Endothelial cell of umbilical vein (primary cell): Measurements from ENCODE around the gene RAMACL. TPM values are rescaled to one million over a fixed set of nuclear protein-coding genes. Genes with fewer than 3 reads are reported as not detected.

Experiments
- BruUV-seq: library from RNA; stranded (reverse); fragments of 400-500 nt; replicated peaks from 2 replicates; lab custom pipeline; 2021; lab: Mats Ljungman, UMichigan
- CTCF ChIA-PET: fragments of 300-600, 350-600 bp; sonication (Branson Sonifier 250); formaldehyde crosslinking; loops from one replicate; lab custom pipeline; 2021; ENCODE audit warnings: antibody characterized with exemption, inconsistent platforms; lab: Charles Lee
- POLR2A ChIA-PET: fragments of 300-600, 350-600 bp; sonication (Branson Sonifier 250); formaldehyde crosslinking; loops from one replicate; lab custom pipeline; 2021; ENCODE audit warnings: antibody characterized with exemption, inconsistent platforms; lab: Charles Lee
- DNase-seq: peaks from one replicate; pipeline ENCODE4 v3.0.0-alpha.2; 2011; ENCODE audit warnings: low read depth, low spot score
- FAIRE-seq: peaks from 2 replicates; lab custom pipeline; 2011; peaks lifted over from hg19 to GRCh38; lab: Jason Lieb, UNC
- H2AFZ ChIP-seq: 2 replicates; pipeline ENCODE4 v1.6.0; 2012; ENCODE audit warnings: low read depth, low read length, control low read depth, inconsistent platforms
- H3K27ac ChIP-seq: 2 replicates; pipeline ENCODE4 v1.5.1; 2011; ENCODE audit warnings: low read depth, mild to moderate bottlenecking, control low read depth, low read length, moderate library complexity; ENCODE audit not compliant: insufficient read depth
- H3K27me3 ChIP-seq, 2 experiments: 2 replicates each; pipeline versions ENCODE4 v1.6.0 to v1.6.1; 2011; ENCODE audit warnings: low read length in 2 of 2, mixed read lengths in 1 of 2; ENCODE audit not compliant: control insufficient read depth in 2 of 2, insufficient read depth in 2 of 2
- H3K36me3 ChIP-seq, 2 experiments: 2 replicates in 1 of 2; 3 replicates in 1 of 2; pipeline ENCODE4 v1.5.1; 2011; ENCODE audit warnings: low read length in 2 of 2, mild to moderate bottlenecking in 1 of 2, moderate library complexity in 1 of 2; ENCODE audit not compliant: control insufficient read depth in 2 of 2, insufficient read depth in 2 of 2; ENCODE audit errors: extremely low read depth in 1 of 2
- H3K4me1 ChIP-seq: 3 replicates; pipeline ENCODE4 v1.5.1; 2011; ENCODE audit warnings: mild to moderate bottlenecking, low read length; ENCODE audit not compliant: control insufficient read depth, insufficient read depth; ENCODE audit errors: extremely low read depth
- H3K4me2 ChIP-seq: 2 replicates; pipeline ENCODE4 v1.6.1; 2011; ENCODE audit warnings: low read length, control low read depth, mixed read lengths; ENCODE audit not compliant: insufficient read depth
- H3K4me3 ChIP-seq, 3 experiments: fragments of 200-600 bp in 1 of 3; sonication (generic), shearing (Covaris generic) in 1 of 3; replicated peaks in 1 of 3; 2 replicates each; pipeline ENCODE4 v1.5.1; 2011 to 2016; ENCODE audit warnings: control low read depth in 3 of 3, low read length in 3 of 3, mild to moderate bottlenecking in 2 of 3, inconsistent platforms in 1 of 3, low read depth in 1 of 3, moderate library complexity in 1 of 3; ENCODE audit not compliant: insufficient read depth in 1 of 3
- H3K79me2 ChIP-seq: 2 replicates; pipeline ENCODE4 v1.6.0; 2012; ENCODE audit warnings: low read length, inconsistent platforms; ENCODE audit not compliant: control insufficient read depth, insufficient read depth
- H3K9ac ChIP-seq: replicated peaks from 2 replicates; pipeline ENCODE3; 2011; ENCODE audit warnings: low read length, control low read depth; ENCODE audit not compliant: insufficient read depth; ENCODE audit errors: extremely low read depth
- H3K9me1 ChIP-seq: replicated peaks from 3 replicates; pipeline ENCODE4 v1.6.0; 2011; ENCODE audit warnings: mild to moderate bottlenecking, low read length; ENCODE audit not compliant: control insufficient read depth, insufficient read depth; ENCODE audit errors: extremely low read depth
- H3K9me3 ChIP-seq: replicated peaks from 2 replicates; pipeline ENCODE4 v1.5.1; 2012; ENCODE audit warnings: low read length, inconsistent platforms; ENCODE audit not compliant: control insufficient read depth, insufficient read depth
- H4K20me1 ChIP-seq: replicated peaks from 2 replicates; pipeline ENCODE3; 2011; ENCODE audit warnings: mild to moderate bottlenecking, low read length; ENCODE audit not compliant: control insufficient read depth, insufficient read depth; ENCODE audit errors: extremely low read depth
- EZH2 ChIP-seq: IDR thresholded peaks from 2 replicates; pipeline ENCODE4 v1.6.1; 2012; ENCODE audit warnings: borderline replicate concordance, low read depth, mild to moderate bottlenecking, moderate library complexity, low read length, inconsistent platforms; ENCODE audit not compliant: severe bottlenecking
- FOS ChIP-seq: IDR thresholded peaks from 2 replicates; pipeline ENCODE4 v1.6.1; 2011; ENCODE audit warnings: mild to moderate bottlenecking, low read length, moderate library complexity, borderline replicate concordance; ENCODE audit not compliant: insufficient read depth
- GATA2 ChIP-seq: IDR thresholded peaks from 2 replicates; pipeline ENCODE4 v1.7.0; 2011; ENCODE audit warnings: low read depth, mild to moderate bottlenecking, moderate library complexity, mixed read lengths, low read length; ENCODE audit not compliant: insufficient read length, insufficient read depth
- JUN ChIP-seq: IDR thresholded peaks from 2 replicates; pipeline ENCODE4 v1.6.1; 2011; ENCODE audit warnings: borderline replicate concordance, low read depth; ENCODE audit not compliant: insufficient read length, insufficient read depth
- MYC ChIP-seq: IDR thresholded peaks from one replicate; pipeline ENCODE4 v1.6.1; 2011; ENCODE audit warnings: mild to moderate bottlenecking, low read depth, low read length
- POLR2A ChIP-seq: IDR thresholded peaks from 2 replicates; pipeline ENCODE4 v1.6.1; 2012; ENCODE audit warnings: low read depth, mild to moderate bottlenecking, control low read depth, low read length
- POLR2AphosphoS5 ChIP-seq: IDR thresholded peaks from 2 replicates; pipeline ENCODE4 v1.6.1; 2012; ENCODE audit warnings: low read depth, mild to moderate bottlenecking, control low read depth, low read length, moderate library complexity; ENCODE audit not compliant: insufficient read depth
- dilution Hi-C: fragments of 300-500 bp; cut with MboI; formaldehyde crosslinking; loops from one replicate; pipeline ENCODE4 v1.15.0; 2019; ENCODE audit warnings: low sequenced_read_pairs; ENCODE audit not compliant: extremely low pct_ligation_motif_present
- intact Hi-C: fragments of 100-400 bp; cut with micrococcal nuclease; formaldehyde crosslinking; loops from one replicate; pipeline ENCODE4 v1.10.0; 2022
- polyA plus RNA-seq, 4 experiments: library from polyadenylated mRNA; depleted of rRNA in 3 of 4; stranded (reverse) in 3 of 4; unstranded in 1 of 4; fragments of >200 nt; gene quantifications; 2 replicates each; pipeline versions ENCODE4 v1.2.1 to v1.2.3, GENCODE V29; 2011 to 2012; ENCODE audit warnings: missing spikeins in 1 of 4
- total RNA-seq: library from RNA; stranded (reverse); gene quantifications from 2 replicates; pipeline ENCODE4 v1.2.3, GENCODE V29; 2021
- TF ChIP-seq, protein P1 (sequence below): IDR thresholded peaks from 2 replicates; pipeline ENCODE4 v1.6.1; 2011; ENCODE audit not compliant: insufficient read depth, insufficient read length
- TF ChIP-seq, protein P2 (sequence below), 2 donors: IDR thresholded peaks; 1 replicate in 1 of 2; 2 replicates in 1 of 2; pipeline ENCODE4 v1.5.1; 2011; ENCODE audit warnings: low read length in 2 of 2, mild to moderate bottlenecking in 2 of 2, moderate library complexity in 2 of 2, control low read depth in 1 of 2, inconsistent platforms in 1 of 2, low read depth in 1 of 2; ENCODE audit not compliant: insufficient read depth in 1 of 2; ENCODE audit errors: extremely low read depth in 1 of 2

Gene RAMACL
- total and polyA plus RNA-seq, 2 donors (not counting 3 experiments of a cell fraction or from before 2014, with no cell fraction given), result 0.17 to 5.3 TPM

DNA sequence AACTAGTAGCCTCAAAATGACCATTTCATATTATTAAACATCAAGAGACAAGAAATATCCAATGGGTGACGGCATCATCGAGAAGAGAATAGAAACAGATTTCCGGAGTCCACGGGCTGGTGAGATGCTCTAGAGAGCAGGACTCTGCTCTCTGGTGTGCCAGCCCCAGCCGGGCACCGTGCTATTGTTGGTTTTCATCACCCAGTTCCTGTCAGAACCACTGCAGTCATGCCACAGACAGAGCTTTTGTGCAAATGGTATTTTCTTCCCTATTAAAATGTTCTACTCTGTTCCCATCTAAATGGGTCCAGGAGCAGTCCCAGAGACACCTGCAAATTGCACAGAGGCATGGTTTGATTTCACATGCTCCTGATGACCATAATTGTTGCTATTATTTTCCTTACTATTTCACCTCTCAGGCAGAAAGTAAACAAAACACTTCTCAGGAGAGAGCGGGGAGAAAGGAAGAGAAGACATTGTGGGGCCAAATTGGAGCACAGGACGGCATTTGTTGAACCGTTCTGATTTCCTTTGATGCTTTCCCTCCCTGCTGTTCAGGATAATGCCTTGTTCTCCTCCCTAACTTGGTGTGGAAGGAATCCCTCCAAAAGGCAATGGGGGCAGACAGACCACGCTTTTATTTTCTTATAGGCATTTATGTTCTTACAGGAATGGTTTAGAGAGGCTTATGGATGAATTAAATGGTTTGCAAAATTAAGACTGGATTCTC, 11.4 kb upstream of the RAMACL start:
- dilution Hi-C loops, result no loop called here
- H3K79me2 ChIP-seq, result peaks cover 20% of the 10 kb centered on the region
- POLR2A ChIA-PET, result interaction anchor here (1.5 to 2.0 kb wide), 2 partner anchors 8 to 29 kb away, joined by 10 to 17 read pairs; partner anchors contain the start of gene RPS6KA2
- H2AFZ ChIP-seq, result peak overlapping the region; percentile 18
- peak overlapping the region in 1 of 3 experiments; percentile 15 for H3K4me3 ChIP-seq
- FAIRE-seq, result peak; percentile 66
- no peaks in the 10 kb centered on the region for H4K20me1 ChIP-seq
- CTCF ChIA-PET, result interaction anchor here (0.8 to 2.4 kb wide), 7 partner anchors 8 to 109 kb away, joined by 3 to 9 read pairs (median 5); partner anchors contain the start of gene RPS6KA2
- H3K36me3 ChIP-seq, result no peaks in the 10 kb centered on the region
- H3K9me1 ChIP-seq, result no peaks in the 10 kb centered on the region
- peak overlapping the region; percentile 59 for H3K4me2 ChIP-seq
- DNase-seq, result no peak
- intact Hi-C loops, result loop anchor here (1.0 to 2.0 kb wide), 9 partner anchors 9 to 138 kb away; partner anchors contain the start of gene RPS6KA2
- BruUV-seq, result no TSS peak
- H3K9ac ChIP-seq, result peak overlapping the region; percentile 71
- peak overlapping the region; percentile 98 for H3K27ac ChIP-seq
- peaks cover 42% of the 10 kb centered on the region for H3K4me1 ChIP-seq
- H3K27me3 ChIP-seq, result no peaks in the 10 kb centered on the region
- no peaks in the 10 kb centered on the region for H3K9me3 ChIP-seq
- TF ChIP-seq, protein P1, sequence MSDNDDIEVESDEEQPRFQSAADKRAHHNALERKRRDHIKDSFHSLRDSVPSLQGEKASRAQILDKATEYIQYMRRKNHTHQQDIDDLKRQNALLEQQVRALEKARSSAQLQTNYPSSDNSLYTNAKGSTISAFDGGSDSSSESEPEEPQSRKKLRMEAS, result no peak
- TF ChIP-seq EZH2, result no peak
- TF ChIP-seq GATA2, result no peak
- TF ChIP-seq POLR2A, result no peak
- no peak for TF ChIP-seq MYC
- TF ChIP-seq FOS, result no peak
- TF ChIP-seq, protein P2, sequence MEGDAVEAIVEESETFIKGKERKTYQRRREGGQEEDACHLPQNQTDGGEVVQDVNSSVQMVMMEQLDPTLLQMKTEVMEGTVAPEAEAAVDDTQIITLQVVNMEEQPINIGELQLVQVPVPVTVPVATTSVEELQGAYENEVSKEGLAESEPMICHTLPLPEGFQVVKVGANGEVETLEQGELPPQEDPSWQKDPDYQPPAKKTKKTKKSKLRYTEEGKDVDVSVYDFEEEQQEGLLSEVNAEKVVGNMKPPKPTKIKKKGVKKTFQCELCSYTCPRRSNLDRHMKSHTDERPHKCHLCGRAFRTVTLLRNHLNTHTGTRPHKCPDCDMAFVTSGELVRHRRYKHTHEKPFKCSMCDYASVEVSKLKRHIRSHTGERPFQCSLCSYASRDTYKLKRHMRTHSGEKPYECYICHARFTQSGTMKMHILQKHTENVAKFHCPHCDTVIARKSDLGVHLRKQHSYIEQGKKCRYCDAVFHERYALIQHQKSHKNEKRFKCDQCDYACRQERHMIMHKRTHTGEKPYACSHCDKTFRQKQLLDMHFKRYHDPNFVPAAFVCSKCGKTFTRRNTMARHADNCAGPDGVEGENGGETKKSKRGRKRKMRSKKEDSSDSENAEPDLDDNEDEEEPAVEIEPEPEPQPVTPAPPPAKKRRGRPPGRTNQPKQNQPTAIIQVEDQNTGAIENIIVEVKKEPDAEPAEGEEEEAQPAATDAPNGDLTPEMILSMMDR (IDR thresholded peaks at IDR 0.05; ENCODE audit: extremely low read depth in 1 of 2, insufficient read depth in 1 of 2, low read depth in 1 of 2, low read length in 2 of 2), result no peak
- no peak for TF ChIP-seq JUN
- no peak for TF ChIP-seq POLR2AphosphoS5
